NCI-H510A treated with DMSO at 0.1 percent for 48 hours (cell line): Measurements from ENCODE around the gene SPAG16.
"Not testable (repeated sequence)": the region's sequence is repeated elsewhere in the genome, so short reads cannot be mapped to it uniquely, and the experiment has no call there.

Source experiments
- DNase-seq: peaks from one replicate; lab custom pipeline; 2025; lab: John Stamatoyannopoulos, UW

Gene SPAG16

GRCh38 chr2:213408426-213409070, 124.3 kb downstream of the SPAG16 start:
- DNase-seq, result not testable (repeated sequence)

- DNase-seq, result not testable (repeated sequence)
These were observed 126.4 kb downstream of the SPAG16 start for GRCh38 chr2:213410687-213411086.

- DNase-seq, result no peak
These were observed 127.5 kb downstream of the SPAG16 start for GRCh38 chr2:213411582-213412289.

- no peak for DNase-seq
These were observed 130.8 kb downstream of the SPAG16 start for GRCh38 chr2:213415093-213415492.

DNA sequence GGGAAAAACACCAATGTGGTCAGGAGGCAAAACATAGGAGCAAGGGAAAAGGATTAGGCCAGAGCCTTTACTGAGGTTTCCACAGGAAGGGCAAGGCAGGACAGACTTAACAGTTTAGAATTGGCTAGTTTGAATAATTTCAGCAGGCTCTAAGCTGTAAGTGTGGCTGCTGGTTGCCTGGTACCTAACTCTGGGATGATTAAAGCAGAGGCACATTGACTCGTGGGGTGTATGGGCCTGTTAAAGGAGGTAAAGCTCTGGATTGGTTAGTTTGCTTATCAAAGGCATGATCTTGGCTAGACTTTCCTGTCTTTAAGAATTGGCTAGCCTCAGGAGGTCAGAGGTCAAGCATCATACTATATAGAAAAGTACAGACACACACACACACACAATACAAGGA, 132.6 kb downstream of the SPAG16 start:
- no peak for DNase-seq

- DNase-seq, result no peak
These were observed 135.7 kb downstream of the SPAG16 start for GRCh38 chr2:213419980-213420379.

DNA sequence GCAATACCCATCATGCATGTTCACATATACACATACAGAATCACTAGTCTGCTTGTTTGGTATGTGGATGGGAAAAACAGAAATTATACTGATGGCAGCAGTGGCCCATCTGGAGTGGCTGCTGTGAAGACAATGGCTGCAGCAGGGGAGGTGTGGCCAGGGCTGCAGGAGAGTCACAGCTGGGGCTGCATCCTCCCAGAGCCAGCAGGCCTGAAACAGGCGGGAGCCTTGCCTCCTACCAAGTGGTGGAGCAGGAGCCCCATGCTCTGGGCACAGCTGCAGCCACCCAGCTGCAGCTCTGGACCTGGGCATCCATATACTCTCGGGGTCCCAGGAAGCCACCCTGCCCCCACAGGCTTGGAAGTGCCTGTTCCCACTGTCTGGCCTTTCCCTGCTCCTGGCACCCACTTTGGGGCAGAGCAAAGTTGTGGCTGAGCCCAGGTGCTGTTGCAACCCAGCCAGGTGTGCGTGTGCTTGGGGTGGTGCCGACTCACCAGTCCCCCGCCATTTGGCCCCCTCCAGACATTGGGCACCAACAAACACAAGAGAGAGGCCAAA, 136.6 kb downstream of the SPAG16 start:
- no peak for DNase-seq

DNA sequence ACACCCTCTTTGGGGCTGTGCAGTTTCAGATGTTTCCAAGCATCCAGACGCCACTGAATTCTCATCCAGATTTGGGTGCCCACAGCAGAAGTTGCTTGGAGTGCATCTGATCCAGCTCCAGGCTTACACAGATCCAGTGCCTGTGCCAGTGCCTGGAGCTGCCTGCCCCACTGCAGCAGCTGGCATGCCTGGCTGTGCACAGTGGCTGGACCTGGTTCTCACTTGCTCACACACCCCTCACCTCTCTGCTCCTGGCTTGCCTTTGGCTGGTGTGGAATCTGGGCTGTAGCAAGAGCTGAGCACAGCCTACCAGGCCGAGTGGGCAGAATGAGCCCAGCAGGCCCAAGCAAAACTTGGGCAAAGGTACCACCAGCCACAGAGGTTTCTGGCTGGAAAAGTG, 137.9 kb downstream of the SPAG16 start:
- DNase-seq, result no peak

DNA sequence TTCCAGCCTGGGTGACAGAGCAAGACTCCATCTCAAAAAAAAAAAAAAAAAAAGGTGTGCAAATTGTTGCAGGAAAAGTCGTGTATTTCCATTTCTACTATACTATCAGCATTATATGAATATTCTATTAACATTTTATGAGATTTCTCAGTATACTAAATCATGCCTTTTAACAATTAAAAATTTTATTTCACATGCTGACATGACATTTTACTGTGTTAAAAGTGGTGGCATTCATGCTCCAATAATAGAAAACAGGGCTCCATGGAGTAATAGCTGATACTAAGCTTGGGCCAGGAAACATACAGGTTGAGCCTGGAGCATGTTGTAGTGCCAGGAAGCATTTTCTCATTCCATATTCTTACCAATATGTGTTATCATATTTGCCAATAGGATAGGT, 141.4 kb downstream of the SPAG16 start:
- no peak for DNase-seq

DNA sequence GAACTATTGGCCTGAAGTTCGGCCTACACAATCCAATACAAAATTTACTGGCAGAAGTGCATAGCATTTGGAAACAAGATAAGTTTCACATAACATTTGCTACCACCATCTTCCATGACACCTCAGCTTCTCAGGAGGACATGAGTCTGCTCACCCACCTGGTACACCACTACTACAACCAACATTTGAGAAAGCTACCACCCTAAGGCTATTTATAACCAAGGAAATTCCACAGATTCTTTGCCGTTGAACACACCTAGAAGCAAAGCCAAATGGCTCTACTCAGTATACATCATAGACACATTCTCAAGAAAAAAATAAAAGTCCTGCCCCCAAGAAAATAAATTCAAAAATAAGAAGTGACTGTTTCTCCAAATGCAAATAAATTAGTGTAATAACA, 145.3 kb downstream of the SPAG16 start:
- DNase-seq, result no peak

- DNase-seq, result no peak
These were observed 159.7 kb downstream of the SPAG16 start for GRCh38 chr2:213443921-213444320.

- DNase-seq, result no peak
These were observed 167.4 kb downstream of the SPAG16 start for GRCh38 chr2:213451542-213452239.

GRCh38 chr2:213455316-213456008, 171.2 kb downstream of the SPAG16 start:
- no peak for DNase-seq

DNA sequence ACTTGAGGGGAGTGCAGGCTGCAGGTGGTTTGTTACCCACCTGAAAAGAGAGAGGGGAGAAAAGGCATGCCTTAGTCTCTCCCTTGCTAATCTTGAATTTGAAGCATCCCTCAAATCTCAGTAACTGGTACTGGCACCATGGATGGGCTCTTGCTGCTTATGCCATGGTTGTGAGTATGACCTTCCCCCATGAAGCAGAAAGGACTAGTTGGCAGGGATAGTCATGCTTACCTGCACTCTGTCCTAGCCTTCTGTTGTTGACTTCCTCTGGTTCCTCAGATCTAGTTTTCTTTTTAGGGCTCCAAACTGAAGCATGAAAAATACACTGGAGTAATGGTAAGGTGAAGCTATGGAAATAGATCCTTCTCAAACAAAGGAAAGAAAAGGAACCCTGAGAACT, 191.2 kb downstream of the SPAG16 start:
- DNase-seq, result no peak

- no peak for DNase-seq
These were observed 192.4 kb downstream of the SPAG16 start for GRCh38 chr2:213476641-213477040.

DNA sequence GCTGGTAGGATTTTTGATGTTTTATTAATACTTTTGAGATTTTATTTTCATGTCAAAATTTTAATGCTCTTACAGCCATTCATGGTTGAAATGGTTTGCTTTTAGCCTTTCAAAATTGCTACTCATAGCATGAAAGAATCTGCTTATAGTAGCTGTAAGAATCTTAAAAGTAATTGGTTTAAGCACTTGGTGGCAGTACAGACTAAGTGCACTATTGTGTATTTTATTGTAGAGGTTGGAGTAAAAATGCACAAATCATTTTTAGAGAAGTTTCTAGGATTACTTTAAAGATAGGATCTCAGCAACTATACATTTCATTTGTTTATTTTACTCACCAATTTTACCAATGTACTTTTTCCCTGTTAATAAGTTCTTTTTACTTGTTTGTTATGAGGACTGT, 205.8 kb downstream of the SPAG16 start:
- DNase-seq, result no peak

DNA sequence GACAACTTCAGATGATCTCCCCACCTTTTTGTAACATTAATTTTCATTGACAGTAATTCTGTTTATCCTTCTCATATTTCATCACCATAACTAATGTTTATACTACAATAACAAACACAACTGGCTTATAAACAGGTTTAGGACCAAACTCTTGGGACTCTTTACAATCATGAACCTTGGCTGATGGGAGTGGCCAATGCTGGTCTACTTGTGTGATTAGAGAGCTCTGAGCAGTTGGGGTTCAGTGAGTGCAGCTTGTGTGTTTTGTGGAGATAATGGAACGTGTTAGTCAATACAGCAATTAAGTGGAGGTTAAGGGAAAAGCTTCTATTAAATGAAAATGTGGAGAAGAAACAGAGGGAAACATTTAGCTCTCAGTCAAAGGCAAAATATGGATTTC, 207.1 kb downstream of the SPAG16 start:
- no peak for DNase-seq

GRCh38 chr2:213496226-213496625, 212.0 kb downstream of the SPAG16 start:
- no peak for DNase-seq

DNA sequence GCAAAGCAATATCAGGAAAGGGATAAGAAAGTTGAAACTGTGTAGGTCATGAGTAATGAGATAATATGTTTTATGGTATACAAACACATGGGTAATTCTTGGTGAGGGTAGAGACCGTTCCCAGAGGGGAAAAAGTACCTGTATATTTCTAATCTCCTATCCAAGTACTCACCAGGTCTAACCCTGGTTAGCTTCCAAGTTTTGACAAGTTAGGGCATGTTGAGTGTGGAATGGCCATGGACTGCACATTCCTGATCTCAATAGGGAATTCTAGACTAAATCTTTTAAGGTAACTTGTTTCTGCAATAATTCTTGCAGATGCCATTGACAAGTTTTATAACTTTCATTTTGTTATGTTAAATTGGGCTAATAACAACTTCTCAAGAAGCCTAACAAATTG, 216.6 kb downstream of the SPAG16 start:
- no peak for DNase-seq

- DNase-seq, result no peak
These were observed 239.9 kb downstream of the SPAG16 start for GRCh38 chr2:213524164-213524563.

- no peak for DNase-seq
These were observed 253.3 kb downstream of the SPAG16 start for GRCh38 chr2:213537579-213537978.

- DNase-seq, result no peak
These were observed 260.7 kb downstream of the SPAG16 start for GRCh38 chr2:213544940-213545339.
